Activated CD8-positive, alpha-beta memory T cell treated with anti-CD3 and anti-CD28 coated beads, Interleukin-2, amount 50 U/mL, for 24 hours (primary cell): ENCODE results near the gene ARSG.

ENCODE experiments used
- DNase-seq: peaks from one replicate; pipeline ENCODE4 v3.0.0-alpha.2; 2020; ENCODE audit errors: extremely low read depth

Gene ARSG

DNA sequence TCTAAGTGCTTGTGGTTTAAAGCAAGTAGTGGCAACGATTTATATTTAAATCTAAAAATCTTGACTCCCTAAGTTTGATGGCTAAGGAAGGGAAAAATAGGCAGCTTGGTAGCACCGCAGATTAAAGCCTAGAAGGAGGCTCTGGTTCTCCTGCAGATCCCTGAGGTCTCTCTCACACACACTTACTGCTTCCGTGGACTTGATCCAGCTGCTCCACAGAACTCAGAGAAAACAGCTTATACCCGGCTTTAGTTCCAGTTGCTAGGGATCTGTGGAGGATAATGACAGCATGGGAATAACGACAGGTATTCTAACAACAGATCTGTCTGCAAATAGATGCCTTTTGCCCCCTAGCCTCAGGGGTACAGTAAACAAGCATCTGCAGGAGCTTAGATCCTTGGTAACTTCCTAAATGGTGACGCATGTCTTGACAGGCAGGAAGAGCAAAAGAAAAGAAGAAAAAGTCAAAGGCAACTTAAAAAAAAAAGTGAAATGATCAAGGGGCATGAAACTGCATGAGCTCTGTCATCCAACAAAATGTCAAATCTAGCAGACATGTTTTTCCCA, 161.5 kb downstream of the ARSG start:
- no peak for DNase-seq

DNA sequence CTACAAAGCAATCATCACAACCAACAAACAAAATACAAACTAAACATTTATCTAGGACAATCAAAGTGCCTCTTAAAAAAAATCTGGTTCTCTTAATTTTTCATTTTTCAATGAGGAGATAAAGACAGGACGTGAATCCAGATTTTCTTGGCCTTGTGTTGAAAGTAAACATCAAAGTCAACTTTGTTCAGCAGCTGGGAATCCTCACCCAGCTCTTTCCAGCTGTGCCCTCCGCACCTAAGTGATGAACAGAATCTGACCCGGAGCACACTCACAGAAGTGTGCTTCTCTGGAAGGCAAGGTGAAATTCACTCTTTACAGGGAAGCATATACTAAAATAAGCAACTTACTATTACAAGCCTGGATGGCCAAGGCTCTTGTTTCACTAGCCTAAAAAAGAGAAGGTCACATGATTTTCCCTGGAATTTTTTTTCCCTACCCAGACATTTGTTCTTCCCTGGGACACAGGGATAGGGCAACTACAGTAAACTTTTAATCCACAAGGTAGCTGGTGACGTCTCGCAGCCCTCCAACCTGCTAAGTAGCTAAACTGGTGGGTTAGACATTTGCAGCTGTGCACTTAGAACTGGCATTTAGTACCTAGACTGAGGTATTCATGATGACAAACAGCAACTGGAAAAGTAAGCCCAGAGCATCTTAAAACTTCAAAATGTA, 162.8 kb downstream of the ARSG start:
- DNase-seq: no peak

DNA sequence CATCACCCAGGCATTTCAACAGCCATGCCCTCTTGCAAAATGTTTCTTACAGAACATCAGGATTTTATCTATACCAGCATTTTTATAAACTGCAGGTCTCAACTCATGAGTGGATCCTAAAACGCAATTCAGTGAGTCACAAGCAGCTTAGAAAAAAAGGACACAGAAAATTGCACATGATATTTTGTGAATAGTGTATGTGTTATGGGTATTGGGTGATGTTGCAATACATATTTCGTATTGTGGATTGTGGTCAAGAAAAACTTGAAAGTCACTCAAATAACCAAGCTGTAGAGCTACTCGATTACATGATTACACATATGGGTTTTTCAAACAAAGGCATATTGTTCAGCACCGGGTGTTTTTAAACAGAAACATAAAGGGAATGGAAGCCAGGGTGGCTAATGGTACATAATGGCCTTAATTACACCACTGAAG, 164.6 kb downstream of the ARSG start:
- DNase-seq: no peak

DNA sequence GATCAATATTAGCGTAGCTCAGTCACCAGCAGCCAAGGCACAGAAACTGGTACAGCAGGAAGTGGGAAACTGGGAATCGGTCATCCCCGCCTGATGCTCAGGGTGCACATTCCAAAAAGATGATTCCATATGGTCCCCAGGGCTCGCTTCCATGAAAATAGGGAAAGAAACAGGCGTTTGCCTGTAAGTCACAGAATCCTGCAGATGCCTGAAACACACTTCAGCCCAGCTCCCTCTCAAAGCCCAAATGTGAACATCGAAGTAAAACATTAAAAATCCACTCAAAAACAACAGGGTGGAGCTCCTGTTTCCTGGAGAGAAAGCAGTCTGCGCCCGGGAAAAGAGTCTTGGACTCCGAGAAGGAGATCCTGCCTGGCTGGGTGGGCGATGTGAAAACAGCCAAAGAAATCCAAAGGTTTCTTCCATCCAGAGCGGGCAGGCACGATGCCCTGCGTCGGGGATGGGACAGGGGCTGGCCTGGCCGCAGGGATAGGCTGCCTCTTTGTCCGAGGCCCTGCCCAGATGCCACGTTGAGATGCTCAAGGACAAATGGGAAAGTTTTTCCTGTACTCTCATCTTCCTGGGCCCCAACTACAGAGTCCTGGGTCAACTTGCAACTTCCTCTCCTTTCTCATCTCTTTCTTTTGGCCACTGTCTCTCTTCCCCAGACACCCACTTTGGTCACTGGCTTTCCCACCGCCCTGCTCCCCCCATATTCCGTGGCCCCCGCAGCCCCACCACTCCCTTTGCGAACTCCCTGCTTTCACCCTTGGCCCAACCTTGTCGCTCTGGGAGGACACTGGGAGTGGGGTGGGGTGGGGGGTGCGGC, 165.3 kb downstream of the ARSG start:
- no peak for DNase-seq

DNA sequence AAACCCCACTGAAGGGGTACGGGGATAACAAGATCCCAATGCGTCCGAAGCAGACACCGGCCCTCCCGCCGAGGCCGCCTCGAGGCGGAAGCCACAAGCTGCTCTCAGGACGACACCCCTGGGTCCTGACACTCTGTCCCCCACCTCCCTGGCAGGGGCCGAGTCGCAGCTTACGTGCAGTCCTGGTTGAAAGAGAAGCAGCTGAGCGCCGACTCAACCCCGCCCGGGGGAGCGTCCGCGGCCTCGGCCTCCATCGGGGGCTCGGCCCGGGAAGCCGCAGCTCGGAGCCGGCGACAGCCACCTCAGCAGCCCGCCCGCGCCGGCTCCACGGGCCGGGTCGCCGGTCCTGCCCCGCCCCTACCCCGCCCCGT, 165.9 kb downstream of the ARSG start, which contains the start of gene WIPI1:
TSS of gene WIPI1 (minus strand) at position 329 of the 371 bp plus-strand sequence. CDS start at position 254, 75 bp downstream.
- no peak for DNase-seq

DNA sequence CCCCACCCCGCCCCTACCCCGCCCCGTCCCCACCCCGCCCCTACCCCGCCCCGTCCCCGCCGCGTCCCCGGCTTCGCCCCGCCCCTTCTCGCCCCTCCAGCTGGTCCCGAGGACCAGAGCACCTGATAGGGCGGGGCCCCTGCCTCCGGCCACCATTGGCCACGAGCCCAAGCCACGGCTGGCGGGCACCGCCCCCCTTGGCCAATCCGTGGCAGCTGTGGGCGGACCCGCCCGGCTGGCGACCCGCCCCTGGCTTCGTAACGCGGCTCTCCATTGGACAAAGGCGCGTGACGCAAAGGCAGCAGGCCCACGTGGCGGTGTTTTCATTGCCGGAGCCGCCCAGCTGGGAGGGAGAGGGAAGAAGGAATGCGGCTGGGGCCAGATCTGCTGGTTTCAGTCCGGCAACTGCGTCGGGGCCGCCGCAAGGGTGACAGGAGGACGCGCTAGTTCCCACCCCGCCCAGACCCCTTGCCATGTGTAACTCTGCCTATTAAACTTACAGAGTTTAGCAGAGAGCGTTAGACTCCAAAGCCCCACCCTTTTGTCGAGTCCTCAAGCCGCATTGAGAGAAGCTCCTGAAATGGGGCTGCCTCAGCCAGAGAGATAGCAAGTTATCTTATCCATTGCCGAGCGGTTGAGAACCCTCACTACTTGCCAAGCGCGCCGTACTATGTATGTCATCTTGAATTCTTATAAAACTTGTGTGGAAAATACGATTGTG, 166.4 kb downstream of the ARSG start:
- DNase-seq: peak; percentile 92

DNA sequence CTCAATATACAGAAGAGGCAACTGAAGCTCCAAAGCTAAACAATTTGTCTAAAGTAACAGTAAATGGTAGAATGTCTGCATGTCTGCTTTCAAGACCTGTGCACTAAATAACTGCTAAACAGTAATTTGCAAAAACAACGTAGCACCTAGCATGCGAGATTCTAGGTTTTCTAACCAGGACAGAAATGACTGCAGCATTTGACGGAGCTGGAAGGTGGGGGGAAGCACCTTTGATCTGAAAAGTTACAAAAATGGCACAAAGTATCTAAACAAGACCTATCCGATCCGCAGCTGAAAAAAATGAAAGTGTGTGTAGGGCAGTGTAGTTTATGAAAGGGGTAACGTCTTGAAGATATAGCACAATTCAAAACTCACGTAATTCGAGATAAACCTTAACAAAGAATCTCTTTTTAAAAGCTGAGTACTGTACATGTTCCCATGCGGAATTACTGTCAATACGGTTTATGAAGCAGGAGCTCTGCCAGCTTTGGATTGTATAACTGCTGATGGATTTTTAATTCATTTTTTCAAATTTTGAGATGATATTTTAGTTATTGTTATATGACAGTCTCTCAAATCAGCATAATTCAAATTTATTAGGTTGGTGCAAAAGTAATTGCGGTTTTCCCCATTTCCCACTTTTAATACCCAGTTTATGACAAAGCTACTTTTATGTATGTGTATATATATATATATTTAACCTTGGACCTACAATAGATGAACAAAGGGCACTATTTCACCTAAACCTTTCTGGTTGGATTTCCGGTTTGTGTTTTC, 167.2 kb downstream of the ARSG start:
- DNase-seq: no peak

DNA sequence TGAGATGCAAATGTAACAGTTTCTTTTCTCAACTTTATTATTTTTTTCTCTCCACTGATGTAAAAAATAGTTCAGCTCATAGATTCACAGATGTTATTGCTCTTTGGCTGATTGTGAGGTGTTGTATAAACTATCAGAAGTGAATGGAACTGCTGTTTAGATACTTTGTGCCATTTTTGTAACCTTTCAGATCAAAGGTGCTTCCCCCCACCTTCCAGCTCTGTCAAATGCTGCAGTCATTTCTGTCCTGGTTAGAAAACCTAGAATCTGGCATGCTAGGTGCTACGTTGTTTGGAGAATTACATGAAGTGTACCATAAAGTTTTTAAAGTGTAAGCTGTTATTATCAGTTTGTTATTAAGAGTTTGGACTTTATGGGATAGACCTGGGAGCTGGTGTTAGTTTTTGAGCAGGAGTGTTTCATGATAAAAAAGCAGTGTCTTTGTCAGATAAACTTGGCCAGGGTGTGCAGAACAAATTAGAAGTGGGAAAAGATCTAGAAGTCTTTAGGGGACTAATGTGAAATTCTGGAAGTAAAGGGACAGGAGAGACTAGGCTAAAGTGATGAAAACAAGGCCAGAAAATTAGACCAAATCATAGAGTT, 167.8 kb downstream of the ARSG start:
- DNase-seq: no peak

DNA sequence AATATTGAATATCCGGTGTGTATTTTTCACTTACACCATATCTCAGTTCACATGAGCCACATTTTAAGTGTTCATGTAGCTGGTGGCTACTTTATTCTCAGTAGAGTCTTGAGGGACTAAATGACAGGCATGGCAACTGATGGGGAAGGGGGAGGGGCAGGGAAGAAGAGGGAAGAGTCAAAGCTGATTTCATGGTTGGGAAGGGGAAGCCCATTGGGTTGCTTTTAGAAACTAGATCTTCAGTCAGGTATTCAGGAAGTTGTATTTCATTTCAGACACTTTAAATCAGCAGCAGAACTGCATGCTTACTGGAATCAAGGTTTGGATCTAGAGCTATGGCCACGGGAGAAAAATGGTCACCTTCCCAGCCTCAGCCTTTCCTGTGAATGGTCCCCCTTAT, 168.9 kb downstream of the ARSG start:
- no peak for DNase-seq

DNA sequence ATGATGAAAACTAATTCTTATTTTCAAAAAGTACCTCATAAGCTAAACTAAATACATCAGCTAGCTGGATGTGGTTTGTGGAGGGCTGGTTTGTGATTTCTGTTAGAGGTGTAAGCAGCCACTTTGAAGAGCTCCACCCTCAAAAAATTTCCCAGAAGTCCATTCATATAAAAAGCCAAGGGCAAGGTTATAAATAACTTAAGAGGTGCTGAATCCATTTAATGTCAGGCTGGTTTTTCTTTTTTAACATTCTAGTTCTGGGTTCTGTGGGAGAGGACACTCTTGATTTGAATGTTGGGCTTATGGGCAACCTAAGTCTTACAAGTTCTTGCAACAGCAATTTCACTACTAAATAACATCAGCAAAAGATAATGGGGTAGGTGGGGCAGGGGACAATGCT, 169.4 kb downstream of the ARSG start:
- DNase-seq: no peak

DNA sequence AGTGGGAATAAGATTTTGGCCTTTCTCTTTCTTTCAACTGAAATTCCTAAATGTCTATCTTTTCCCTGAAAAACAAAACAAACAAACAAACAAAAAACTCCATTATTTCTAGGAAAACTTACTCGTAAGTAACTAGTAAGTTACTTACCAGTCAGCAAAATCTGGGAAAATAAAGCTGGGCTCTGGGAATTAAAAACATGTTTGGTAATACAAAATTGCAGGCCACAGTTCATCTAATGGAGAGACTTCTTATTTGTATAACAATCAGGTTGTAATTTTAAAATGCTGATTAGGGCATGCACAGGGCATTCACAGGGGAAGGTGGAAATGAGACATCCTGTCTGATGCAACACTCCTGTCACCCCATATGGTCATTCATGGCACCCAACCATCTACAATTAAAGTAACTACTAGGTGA, 169.8 kb downstream of the ARSG start:
- DNase-seq: no peak

DNA sequence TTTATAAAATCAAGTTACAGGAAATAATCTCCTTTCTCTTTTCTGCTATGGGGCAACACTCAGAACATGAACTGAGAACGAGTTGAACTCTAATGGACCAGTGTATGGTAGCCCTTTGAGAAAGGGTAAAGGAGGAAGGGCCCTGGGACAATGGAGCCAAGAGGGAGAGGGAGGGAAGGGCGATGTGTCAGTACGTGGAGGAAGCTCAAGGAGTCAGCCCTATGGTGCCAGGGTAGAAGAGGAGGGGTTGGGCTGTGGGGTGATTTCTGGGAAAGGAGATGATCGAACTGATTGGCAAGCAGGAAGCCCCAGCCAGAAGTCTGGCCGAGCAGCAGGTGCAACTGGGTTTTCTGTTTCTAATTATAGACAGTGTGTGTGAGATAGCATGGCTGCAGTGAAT, 170.3 kb downstream of the ARSG start:
- DNase-seq: peak; percentile 12

DNA sequence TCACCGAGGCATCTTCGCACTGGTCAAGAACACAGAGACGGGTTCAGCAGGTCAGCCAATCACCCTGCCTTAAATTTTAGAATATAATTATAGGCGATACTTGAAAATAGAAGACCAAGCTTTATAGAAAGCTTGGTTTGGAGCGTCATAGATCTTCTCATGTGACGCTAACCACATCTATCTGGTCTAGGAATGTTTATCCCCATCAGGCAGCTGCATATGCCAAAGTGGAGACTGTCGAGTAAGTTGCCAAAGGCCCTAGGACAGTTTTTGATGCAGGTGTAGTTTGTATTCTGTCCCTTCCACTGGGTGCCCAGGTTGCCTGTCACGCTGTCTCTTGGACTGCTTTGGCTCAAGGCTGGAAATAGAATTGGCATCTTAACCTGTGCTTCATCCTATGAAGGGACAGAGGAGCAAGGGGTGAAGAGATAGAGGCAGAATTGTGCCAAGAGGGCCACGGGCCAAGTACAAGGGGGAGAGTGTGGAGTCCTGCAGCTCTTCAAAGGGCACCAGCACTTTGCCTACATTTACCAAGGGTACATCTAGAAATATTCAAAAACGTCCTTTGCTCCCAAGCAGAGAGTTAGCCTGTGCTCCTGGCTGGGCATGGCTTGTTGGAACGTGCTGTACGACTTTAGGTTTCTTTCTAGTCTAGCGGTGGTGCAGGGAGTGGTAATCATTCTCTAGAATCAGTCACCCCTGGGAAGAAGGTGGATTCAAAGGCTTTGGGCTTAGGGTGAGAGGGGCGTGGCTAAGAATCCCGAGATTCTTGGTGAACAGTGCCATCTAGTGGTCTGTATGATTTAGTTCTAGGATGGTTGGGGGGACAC, 171.3 kb downstream of the ARSG start:
- peak; percentile 35 for DNase-seq

DNA sequence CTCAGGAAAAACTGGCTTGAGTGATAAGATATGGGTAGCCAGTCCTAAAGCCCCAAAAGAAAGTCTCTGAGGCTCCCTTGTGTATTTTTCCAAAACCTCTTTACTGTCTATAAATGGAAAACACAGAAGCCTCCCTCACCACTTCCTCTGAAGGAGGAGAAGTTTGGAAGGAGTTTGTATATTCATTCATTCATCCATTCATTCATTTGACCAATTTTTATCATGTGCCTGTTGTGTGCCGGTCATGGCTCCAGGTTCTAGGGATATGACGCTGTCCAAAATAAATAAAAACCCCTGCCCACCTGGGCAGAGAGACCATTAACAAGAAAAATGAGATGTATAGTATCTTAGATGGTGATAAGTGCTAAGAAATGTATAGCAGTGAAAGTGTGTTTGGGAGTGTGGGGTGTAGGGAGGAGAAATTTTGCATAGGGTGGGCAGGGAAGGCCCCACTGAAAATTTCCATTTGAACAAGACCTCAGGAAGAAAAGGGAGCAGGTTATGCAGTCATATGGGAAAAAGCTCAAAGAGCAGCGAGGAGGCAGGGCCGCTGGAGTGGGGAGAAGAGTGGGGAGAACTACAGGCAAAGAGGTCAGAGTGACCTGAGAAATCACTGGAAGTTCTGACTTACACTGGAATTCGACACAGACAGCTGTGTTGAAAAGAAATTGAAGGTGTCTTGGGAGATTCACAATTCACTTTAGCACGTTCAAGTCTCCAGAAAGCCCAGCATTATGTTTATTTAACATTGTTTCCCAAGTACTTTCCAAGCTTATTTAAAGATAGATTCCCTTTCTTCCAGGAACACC, 172.1 kb downstream of the ARSG start:
- no peak for DNase-seq

DNA sequence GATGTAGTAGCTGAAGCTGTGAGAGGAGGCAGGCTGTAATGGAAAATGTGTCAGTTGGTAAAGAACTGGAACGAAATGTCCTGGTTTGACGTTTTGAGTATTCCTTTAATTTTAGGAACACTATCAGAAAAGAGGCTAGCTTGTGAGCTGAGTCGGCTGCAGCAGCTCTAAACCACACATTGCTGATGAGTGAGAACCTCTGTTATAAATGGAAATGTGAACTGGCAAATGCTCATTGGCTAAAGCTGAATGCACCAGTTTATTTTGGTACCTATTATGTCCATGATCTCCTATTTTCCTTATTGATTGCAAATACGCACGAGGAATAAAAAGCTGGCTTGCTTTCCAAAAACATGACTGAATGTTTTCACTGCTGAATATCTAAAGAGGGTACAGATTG, 177.0 kb downstream of the ARSG start:
- no peak for DNase-seq

DNA sequence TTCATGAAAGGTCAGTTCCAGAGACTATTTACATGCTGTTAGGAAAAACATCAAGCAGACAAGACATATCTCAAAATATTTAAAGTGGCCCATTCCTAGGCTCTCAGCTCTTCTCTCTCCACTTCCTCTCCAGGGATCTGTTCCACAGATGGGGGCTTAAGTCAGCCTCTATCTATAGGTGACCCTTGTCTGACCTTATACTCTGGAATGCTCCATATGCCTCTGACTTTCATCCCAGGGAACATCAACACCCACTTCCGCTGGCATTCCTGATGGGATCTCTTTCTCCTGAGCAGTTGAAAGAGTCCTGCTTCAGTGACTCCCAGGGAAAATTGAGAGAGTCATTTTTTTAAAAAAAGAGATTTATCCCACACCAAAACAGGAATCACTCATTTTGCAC, 177.5 kb downstream of the ARSG start:
- no peak for DNase-seq
